ES-I3 (cell line): ENCODE measurements around the gene DIAPH3.

Source experiments
- H3K36me3 ChIP-seq: 2 replicates; pipeline ENCODE4 v1.6.1; 2013; ENCODE audit warnings: mild to moderate bottlenecking, low read length, control low read depth, moderate library complexity; ENCODE audit not compliant: insufficient read depth
- H3K4me1 ChIP-seq: 2 replicates; pipeline ENCODE4 v1.6.1; 2013; ENCODE audit warnings: mild to moderate bottlenecking, control low read depth, low read length; ENCODE audit not compliant: insufficient read depth
- H3K9ac ChIP-seq: 2 replicates; pipeline ENCODE4 v1.6.1; 2013; ENCODE audit warnings: low read depth, mild to moderate bottlenecking, low read length, moderate library complexity
- H3K9me3 ChIP-seq: 2 replicates; pipeline ENCODE4 v1.6.1; 2013; ENCODE audit warnings: mild to moderate bottlenecking, low read length, moderate library complexity; ENCODE audit not compliant: control insufficient read depth, insufficient read depth

DIAPH3 gene

DNA sequence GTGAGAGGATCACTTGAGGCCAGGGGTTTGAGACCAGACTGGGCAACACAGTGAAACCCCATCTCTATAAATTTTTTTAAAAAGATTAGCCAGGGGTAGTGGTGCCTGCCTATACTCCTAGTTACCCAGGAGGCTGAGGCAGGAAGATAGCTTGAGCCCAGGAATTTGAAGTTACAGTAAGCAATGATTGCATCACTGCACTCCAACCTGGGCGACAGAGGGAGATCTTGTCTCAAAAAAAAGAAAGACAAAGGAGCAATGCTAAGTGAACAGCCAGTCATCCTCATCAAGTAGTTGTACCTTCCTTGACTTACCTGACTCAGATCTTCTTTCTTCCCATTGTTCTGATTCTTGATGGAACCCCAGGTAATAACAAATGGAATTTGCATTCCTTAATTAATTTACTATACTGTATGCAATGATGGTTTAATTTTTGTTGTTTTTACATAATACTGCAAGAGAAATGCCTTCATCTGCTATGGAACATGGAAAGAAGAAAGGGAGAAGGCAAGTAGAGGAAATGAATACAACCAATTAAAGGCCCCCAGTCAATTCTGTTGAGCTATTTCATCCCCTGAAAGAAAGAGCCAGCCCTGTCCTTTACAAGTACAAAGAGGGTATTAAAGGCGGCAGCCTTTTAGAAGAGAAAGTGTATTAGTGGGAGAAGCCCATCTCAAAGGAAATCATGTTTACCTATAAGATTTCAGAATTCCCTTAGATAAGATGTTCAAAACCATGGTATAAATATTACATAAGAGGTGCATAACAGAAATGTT lies 316.7 kb downstream of the DIAPH3 start:
- Histone ChIP-seq H3K9ac (no peak overlapping the region), H3K9me3 (no peaks in the 10 kb centered on the region; the same call in 1 of the 2 replicates), H3K36me3 (no peaks in the 10 kb centered on the region; the same call in 1 of the 2 replicates), H3K4me1 (peaks cover 11% of the 10 kb centered on the region)

DNA sequence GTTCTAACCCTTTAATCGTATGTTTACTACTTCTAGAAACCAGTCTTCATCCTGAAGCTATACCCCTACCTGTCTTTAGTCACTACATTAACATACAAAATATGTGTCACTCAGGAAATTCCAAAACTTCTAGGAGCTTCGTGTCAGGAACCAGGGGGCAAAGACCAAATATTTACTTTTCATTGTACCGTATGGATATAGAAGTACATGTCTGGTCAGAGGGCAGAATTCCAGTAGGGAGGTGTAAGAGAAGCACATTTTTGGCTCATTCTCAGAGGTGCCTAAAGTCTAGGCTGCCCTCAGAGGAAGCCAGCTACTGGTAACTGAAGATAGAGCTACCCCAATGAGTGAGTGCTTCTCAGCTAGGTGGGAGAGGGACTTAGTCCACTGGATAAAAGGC lies 320.7 kb downstream of the DIAPH3 start:
- H3K36me3 ChIP-seq, result no peaks in the 10 kb centered on the region; the same call in 1 of the 2 replicates

DNA sequence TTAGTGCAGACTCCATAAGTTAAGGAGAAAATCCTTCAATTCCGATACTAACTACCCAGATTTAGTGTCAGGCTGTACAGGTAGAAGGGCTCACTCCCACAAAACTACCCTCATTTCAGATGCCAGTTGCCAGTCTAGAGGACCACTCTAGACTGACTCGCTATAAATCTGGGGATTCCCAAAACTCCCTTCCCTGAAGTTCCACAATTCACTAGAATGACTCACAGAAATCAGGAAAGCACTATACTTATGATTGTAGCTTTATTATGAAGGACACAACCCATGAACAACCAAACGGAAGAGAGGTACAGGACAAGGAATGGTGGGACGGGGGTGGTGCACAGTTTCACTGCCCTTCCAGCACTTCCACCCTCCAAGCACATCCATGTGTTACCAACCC lies 321.2 kb downstream of the DIAPH3 start:
- Histone ChIP-seq H3K9me3 (no peaks in the 10 kb centered on the region), H3K9ac (no peak overlapping the region), H3K36me3 (no peaks in the 10 kb centered on the region; the same call in 1 of the 2 replicates), H3K4me1 (peaks cover 16% of the 10 kb centered on the region)

More for the DNA sequence above, 320.7 kb downstream of the DIAPH3 start:
- peaks cover 16% of the 10 kb centered on the region for H3K4me1 ChIP-seq
- H3K9ac ChIP-seq, result no peak overlapping the region
- no peaks in the 10 kb centered on the region for H3K9me3 ChIP-seq

DNA sequence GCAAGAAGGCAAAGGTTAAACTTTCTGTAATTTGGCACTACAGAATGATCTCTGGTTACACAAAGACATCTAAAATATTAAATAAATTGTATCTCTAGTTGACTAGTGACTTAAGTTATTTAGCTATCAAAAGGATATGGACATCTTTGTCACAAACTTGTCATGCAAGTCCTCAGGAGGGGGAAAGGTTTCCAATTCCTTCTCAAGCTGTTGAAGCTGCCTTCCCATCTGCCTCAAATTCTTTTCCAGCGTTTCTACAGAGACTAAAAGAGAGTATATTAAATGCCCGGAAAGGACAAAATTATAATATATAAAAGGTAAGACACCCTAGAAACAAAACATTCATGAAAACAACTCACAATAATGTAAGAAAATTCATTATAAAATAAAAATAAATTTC lies 324.5 kb downstream of the DIAPH3 start:
- H3K9ac ChIP-seq, result no peak overlapping the region
- H3K4me1 ChIP-seq, result peaks cover 16% of the 10 kb centered on the region

DNA sequence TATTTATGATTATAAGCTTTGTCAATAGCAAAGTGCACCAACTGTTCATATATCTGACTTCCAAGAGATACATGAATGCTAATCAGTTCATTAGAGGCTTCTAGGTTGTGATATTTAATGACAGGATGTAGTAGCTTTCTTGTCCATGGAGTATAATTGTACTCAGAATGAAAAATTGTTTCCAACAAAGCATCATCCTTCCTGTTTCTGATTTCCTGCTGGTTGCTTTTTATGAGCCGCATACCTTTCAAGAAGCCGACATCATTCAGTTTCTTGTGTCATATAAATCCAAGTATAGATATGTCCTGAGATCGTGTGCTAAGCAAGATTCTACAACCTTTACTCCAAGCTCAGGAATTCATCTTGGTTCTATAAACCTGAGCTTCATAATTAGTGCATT lies 326.6 kb downstream of the DIAPH3 start:
- Histone ChIP-seq H3K36me3 (no peaks in the 10 kb centered on the region), H3K9me3 (no peaks in the 10 kb centered on the region), H3K4me1 (peaks cover 5% of the 10 kb centered on the region; the same call in 1 of the 2 replicates), H3K9ac (no peak overlapping the region)

More for the DNA sequence above, 324.5 kb downstream of the DIAPH3 start:
- no peaks in the 10 kb centered on the region for H3K9me3 ChIP-seq
- no peaks in the 10 kb centered on the region for H3K36me3 ChIP-seq

DNA sequence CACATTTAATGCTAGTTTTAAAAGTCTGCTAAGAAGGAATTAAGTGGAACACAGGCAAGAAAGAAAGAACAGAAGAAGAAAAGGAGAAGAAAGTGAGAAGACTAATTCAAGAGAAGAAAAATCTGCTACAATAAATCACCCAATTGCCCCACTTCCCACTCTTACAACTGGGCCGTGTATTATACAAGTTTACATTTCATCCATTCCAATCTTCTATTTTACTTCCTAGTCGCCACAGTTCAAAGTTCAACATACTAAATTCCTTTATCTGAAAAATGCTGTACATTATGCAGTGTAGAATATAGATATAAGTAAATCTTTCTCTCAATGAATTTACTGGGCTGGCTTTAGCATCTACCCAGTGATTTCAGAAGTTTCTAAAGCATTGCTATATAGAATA lies 328.2 kb downstream of the DIAPH3 start:
- Histone ChIP-seq H3K4me1 (no peaks in the 10 kb centered on the region), H3K9me3 (no peaks in the 10 kb centered on the region), H3K9ac (no peak overlapping the region), H3K36me3 (no peaks in the 10 kb centered on the region)

DNA sequence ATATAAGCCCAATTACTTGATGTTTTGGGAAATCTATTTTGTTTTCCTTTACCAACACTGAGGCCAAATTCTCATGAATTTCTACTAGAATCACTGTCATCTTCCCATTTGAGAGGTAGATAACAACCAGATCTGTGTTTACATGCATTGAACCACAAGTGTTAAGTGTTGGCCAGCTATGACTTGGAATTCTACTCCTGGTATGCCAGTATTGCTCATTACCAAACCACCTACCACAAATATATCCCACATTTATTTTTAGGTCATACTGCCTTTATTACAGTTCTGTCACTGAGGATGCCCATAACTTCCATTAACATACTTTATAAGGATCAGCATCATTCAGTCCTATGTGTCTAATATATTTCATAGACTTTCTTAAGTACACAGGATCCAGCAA lies 328.9 kb downstream of the DIAPH3 start:
- H3K9me3 ChIP-seq, result no peaks in the 10 kb centered on the region
- no peaks in the 10 kb centered on the region for H3K36me3 ChIP-seq
- H3K9ac ChIP-seq, result no peak overlapping the region
- H3K4me1 ChIP-seq, result no peaks in the 10 kb centered on the region

DNA sequence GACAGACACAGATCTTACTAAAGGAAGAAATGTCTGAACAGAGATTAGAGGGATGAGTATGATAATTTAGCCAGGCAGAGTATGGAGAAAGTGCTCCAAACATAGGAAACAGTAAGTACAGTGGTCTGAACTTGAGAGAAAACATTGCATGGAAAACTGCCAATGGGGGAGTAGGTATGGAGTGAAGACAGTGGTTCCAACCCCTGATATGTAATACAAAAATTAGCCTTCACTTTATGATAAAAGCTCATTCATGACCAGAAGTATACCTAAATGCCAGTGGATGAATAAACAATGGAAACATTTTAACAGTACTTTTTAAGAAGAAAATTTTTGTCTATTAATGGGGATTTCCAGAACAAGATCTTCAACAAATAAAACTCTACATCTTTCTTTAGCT lies 334.0 kb downstream of the DIAPH3 start:
- H3K9me3 ChIP-seq, result no peaks in the 10 kb centered on the region; the same call in 1 of the 2 replicates
- H3K9ac ChIP-seq, result no peak overlapping the region
- no peaks in the 10 kb centered on the region for H3K4me1 ChIP-seq
- H3K36me3 ChIP-seq, result no peaks in the 10 kb centered on the region

DNA sequence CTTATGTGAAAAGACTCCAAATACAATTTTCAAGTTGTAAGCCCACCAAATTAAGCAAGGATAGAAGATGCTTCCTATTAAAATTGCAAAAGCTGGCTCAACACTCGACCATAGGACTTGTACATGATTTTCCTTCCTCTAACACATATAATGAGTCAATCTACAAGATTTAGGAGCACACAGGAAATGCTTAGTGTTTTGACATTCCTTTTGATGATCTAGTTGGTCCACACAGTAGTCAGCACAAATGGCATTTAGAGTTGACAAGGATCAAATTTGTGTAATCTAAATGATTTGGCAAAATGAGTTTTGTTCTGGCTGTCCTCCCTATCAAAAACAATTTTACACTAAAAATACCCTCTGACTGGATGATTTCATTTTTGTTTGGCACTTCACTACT lies 340.2 kb downstream of the DIAPH3 start:
- Histone ChIP-seq H3K9ac (no peak overlapping the region), H3K9me3 (no peaks in the 10 kb centered on the region; the same call in 1 of the 2 replicates), H3K4me1 (no peaks in the 10 kb centered on the region), H3K36me3 (no peaks in the 10 kb centered on the region)

DNA sequence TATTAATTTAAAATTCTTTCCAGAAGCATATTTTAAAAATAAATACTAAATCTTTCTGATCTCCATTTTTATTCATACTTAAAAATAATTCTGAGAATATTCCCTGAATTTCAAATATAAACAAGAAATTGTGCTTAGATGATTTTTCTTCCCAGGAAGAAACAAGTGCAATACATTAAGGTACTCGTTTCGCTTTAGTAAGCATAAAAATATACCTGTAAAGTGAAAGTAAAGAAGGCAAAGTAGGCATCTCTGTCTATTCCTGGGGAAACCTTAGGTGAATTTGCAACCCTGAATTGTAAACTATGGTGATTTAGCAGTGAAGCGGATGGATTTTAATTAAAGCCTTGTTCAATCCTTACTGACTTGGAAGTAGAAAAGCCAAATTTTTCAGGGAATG lies 354.2 kb downstream of the DIAPH3 start:
- Histone ChIP-seq H3K9ac (no peak overlapping the region), H3K9me3 (no peaks in the 10 kb centered on the region), H3K4me1 (peaks cover 2% of the 10 kb centered on the region; the same call in 1 of the 2 replicates), H3K36me3 (no peaks in the 10 kb centered on the region; the same call in 1 of the 2 replicates)

DNA sequence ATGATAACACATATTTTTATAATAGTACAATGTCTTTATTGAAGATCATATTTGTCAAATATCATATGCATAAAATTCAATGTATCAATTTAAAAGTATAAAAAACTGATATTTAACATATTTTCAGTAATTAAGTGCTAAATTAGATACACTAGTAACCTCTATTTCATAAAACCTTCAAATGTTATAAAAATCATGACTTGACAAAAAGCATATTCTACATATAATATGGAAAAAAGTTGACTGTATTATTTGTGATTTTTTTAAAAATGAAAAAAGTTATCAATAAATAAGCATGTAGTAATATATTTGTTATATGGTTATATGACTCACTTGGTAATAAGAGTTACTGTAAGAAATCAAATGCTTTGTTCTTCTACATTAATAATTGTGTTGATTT lies 356.9 kb downstream of the DIAPH3 start:
- Histone ChIP-seq H3K4me1 (peaks cover 3% of the 10 kb centered on the region; the same call in 1 of the 2 replicates), H3K9ac (no peak overlapping the region), H3K9me3 (no peaks in the 10 kb centered on the region), H3K36me3 (no peaks in the 10 kb centered on the region; the same call in 1 of the 2 replicates)

DNA sequence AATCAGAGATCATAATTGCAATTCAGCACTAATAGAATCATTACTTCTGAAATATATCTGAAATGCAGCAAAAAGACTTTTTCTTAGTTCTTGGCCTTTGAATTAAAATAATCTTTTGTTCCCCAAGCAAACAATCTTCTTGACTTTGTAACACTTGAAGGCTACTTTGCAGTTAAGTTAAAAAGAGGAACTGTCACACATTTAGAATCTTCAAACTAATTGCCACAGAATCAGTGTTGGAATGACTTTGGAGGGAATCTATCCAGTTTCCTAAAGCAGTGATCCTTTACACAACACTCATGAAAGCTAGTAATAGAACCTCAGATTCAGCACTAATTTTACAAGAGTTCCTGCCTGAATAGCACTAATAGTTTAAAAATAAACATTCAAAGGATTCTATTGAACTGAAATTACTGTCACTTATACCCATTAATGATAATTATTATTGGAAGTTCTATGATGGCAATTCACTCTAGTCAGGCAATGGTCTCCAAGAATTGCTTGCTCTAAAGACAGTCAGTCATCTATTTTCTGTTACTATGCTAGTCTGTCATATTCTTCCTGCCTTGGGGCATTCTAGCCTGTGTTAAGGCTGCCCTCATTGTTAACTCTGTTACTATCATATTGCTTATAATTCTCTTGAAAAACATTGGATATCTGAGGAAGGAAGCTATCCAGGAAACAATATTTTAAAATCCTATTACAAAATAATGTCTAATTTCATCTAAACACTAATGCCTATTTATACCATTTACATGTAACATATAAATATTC lies 362.4 kb downstream of the DIAPH3 start:
- peaks cover 11% of the 10 kb centered on the region for H3K4me1 ChIP-seq

DNA sequence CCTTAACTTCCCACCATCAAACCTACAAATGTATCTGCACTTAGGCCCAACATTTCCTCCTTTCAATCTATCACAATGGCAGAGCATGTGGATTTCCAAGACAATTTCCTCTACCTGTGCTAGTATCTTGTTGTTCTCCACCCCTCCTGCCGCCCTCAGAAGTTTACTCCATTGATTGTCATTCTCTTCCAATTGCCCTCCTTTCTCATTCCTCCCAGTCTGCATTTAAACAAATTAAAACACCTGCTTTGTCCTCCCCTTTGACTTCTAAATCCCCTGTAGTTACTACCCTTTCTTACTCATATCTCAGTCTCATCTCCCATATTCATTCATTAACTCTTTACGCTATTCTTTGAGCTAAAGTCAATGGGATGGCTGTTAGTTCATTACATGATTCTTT lies 370.6 kb downstream of the DIAPH3 start:
- Histone ChIP-seq H3K36me3 (no peaks in the 10 kb centered on the region), H3K9ac (no peak overlapping the region), H3K4me1 (peaks cover 32% of the 10 kb centered on the region), H3K9me3 (no peaks in the 10 kb centered on the region)

More for the DNA sequence above, 362.4 kb downstream of the DIAPH3 start:
- Histone ChIP-seq H3K9me3 (no peaks in the 10 kb centered on the region), H3K36me3 (no peaks in the 10 kb centered on the region), H3K9ac (no peak overlapping the region)

DNA sequence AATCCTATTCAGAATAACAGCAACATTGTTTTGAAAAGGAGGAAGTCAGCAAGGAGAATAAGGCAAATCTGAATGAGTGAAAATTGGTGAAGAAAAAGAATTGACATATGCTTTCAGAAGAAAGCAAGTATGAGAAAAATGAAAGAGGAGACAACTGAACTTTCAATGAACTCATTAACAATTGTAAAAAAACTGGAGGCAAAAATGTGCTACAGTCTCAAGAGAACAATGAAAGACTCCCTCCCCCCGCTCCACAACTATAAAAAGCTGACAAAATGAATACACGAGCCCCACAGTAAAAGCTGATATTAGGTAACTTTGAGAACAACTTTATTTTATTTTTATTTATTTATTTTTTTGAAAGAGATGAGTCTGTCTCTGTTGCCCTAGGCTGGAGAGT lies 373.1 kb downstream of the DIAPH3 start:
- H3K4me1 ChIP-seq, result peaks cover 36% of the 10 kb centered on the region
- H3K36me3 ChIP-seq, result no peaks in the 10 kb centered on the region
- H3K9ac ChIP-seq, result no peak overlapping the region
- H3K9me3 ChIP-seq, result no peaks in the 10 kb centered on the region

DNA sequence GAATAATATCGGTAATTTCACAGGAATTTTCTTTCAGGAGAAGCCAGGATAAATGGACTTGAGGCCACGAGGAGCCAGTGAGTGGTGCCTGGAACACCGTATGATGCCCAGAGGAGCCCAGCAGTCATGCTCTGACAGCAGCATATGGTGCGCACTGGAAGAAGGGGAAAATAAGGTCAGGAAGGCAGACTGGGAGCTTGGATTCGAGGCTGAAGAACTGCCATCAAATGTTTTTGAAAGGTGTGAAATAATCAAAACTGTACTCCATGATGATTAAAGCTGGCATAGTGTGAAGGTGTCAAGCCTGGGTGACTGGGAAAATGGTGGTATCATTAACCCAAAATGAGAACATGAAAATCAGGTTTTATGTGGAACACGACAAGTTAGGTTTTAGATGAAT lies 374.2 kb downstream of the DIAPH3 start:
- H3K9me3 ChIP-seq, result no peaks in the 10 kb centered on the region
- no peaks in the 10 kb centered on the region for H3K36me3 ChIP-seq
- H3K4me1 ChIP-seq, result peaks cover 36% of the 10 kb centered on the region
- no peak overlapping the region for H3K9ac ChIP-seq
